ENCODE measurements around the gene ZNF134.

The ZNF134 gene

DNA sequence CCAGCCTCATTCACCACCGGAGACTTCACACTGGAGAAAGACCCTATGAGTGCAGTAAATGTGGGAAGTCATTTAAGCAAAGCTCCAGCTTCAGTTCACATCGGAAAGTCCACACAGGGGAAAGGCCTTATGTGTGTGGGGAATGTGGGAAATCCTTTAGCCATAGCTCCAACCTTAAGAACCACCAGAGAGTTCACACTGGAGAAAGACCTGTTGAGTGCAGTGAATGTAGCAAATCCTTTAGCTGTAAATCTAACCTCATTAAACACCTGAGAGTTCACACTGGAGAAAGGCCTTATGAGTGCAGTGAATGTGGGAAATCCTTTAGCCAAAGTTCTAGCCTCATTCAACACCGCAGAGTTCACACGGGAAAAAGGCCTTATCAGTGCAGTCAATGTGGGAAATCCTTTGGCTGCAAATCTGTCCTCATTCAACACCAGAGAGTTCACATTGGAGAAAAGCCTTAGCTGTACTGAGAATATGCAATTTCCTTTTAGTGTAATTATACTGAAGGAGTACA, 27.7 kb downstream of the ZNF134 start:
- no peak for DNase-seq (ENCODE audit: low spot score)

DNA sequence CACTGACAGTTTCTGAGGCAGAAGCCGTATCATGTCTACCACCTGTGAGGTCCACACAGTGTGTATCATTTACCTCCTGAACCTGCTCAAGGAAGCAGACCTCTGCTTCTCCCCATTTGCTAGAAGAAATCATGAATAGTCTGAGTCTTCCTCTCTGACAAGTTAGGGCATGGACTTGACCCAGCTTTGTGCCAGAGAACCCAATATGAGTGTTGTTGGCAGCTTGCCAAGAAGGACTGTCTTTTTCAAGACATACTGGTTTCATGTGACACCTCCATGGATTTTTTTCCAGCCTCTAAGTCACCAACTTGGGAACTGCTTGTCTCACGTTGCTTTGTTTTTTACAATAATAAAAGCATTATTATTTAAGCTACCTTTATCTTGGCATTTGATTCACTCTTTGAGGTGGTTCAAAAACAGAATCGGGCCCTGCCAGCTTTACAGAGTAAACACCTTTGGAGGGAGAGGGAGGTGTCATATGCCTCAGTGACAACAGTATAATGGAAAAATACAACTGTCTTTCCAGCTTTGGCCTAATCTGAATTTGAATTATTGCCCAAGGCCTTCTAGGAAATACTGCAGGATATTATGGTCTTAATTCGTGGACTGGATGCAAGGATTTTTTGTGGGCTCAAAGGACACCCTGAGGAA, 28.5 kb downstream of the ZNF134 start:
- DNase-seq (ENCODE audit: low spot score), result no peak

DNA sequence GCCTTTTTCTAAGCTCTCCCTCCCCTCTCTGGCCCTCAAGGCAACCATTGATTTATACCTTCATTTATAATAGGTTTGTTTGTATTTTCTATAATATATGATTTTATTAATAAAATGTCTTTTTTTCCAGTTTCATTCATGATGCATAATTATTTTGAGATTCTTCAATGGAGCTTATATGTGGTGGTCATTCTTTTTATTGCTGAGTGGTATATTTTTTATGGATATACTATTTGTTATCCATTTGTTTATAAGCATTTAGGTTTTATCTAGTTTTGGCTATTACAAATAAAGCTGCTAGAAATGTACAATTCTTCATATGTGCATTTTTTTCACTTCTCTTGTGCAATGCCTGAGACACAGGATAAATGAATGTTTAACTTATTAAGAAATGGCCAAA, 29.7 kb downstream of the ZNF134 start:
- no peak for DNase-seq (ENCODE audit: low spot score)

DNA sequence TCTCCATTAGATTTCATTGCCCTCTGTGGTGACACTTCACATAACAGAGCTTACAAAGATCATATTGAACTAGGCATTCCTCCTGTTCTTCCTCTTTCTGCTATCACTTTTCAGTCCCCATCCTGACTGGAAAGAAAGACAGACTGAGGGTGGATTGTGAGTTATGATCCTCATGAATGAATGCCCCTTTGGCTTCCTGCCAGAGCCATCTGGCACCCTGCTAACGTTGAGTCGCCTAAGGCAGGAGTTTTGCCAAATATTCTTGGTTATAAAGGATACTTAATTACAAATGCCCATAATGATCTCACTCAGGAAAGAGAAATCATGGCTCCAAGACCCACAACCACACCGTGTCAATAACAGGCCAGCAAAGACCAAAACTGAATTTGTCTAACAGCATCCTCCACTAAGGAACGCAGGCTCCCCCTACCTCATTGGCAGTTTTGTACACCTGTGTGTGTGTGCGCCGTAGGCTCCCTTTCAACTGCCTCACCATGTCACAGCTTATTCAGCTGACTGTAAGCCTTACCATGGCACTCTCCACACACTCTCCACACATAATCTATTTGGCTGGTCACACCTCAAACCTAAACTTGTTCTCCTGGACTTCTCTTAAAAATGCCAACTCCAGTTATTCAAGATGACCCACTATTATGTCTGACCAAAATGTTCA, 34.4 kb downstream of the ZNF134 start:
- DNase-seq (ENCODE audit: low spot score), result no peak

DNA sequence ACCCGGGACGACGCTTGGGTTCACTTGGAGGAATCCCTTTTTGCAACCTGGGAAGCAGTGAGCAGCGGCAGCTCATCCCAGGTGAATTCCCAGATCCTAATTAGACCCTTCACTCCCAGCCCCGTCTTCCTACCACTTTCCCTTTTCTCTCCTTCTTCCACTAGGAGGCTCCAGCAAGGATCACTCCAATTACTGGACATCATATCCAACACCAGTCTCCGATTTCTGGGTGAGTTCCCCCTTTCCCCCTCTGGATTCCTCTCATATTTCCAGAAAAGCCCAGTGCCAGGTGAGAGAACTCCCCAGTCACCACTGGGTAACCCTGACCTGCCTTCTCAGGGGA, 37.6 kb downstream of the ZNF134 start:
- no peak for DNase-seq (ENCODE audit: low spot score)

DNA sequence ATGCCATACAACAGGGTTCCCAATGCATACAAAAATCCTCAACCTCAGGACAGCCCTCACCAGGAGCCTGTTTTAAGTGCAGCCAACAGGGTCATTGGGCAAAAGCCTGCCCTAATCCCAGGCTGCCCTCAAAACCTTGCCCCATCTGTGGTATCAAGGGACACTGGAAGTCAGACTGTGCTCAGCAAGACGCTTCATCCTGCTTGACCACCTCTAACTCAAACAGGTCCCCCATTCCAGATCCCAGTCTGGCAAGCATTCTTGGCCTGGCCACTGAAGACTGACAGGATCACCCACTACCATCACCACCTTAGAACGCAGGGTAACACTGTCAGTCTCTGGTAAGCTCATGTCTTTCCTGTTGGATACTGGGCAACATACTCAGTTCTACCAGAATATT, 39.6 kb downstream of the ZNF134 start:
- no peak for DNase-seq (ENCODE audit: low spot score)

DNA sequence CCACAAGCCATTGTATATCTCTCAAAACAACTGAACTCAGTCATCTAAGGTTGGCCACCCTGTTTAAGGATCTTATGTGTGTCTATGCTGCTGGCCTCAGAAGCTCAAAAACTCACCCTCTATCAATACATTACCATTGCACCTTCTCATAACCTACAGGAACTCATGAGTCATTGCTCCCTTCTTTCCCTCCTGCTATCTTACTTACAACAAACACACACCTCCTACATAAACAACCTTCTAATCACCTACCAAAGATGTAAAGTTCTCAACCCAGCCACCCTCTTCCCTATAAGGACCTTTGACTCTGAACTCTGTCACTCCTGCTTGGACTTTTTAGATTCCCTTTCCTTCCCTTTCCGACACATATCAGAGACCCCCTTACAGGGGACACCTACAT, 41.4 kb downstream of the ZNF134 start:
- no peak for DNase-seq (ENCODE audit: low spot score)

DNA sequence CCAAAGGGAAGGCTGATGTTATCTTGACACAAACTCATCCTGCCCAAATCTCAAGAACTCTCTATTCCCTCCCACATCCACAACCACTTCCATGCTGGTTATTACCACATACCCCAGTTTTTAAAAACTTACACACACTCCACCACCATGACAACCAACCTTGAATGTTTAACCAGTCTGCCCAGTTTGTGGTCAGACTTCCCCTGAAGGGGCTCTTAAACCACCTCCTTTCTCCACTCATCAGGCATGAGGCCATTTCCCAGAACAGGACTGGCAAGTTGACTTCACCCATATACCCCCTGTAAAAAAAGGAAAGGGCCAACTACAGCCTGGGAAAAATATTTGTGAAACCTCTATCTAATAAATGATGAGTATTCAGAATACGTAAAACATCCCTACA, 42.3 kb downstream of the ZNF134 start:
- DNase-seq (ENCODE audit: low spot score), result no peak

DNA sequence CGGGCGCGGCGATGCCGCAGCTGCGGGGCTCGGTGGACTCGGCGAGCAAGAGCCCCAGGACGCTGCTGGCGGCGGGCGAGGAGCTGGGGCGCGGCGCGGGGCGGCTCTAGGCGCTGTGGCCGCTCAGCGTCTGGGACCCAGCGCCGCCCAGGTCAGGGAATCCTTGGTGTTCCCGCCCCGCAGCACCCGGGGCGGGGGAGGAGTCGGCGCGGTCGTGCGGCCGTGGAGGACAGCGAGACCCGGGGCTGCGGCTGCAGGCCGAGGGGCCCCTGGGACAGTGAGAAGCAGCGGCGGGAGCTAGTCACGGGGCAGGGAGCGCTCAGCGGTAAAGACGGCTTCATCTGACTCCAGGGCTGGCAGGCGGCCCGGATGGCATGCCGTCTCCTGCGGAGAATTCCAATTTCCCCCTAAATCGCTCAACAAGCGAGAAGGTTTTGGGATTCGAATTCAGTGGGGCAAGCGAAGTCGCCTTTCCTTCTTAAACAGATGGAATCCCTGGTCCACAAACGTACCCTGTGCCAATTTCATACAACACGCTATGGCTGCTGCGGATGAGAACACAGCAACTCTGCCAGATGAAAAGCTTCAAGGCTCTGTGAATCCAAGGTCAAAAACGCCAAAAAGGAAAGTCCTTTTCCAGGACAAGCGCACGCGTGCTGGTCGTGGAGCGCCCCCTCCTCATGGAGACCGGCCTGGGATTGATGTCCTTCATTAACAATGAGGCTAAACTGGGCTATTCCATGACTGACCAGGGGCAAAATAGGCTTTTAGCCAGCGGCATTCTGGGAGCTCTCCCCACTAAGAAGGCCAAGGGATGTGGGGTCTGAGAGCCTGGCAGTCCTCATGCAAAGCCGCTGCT, 50.5 kb downstream of the ZNF134 start:
- no peak for DNase-seq (ENCODE audit: low spot score)

DNA sequence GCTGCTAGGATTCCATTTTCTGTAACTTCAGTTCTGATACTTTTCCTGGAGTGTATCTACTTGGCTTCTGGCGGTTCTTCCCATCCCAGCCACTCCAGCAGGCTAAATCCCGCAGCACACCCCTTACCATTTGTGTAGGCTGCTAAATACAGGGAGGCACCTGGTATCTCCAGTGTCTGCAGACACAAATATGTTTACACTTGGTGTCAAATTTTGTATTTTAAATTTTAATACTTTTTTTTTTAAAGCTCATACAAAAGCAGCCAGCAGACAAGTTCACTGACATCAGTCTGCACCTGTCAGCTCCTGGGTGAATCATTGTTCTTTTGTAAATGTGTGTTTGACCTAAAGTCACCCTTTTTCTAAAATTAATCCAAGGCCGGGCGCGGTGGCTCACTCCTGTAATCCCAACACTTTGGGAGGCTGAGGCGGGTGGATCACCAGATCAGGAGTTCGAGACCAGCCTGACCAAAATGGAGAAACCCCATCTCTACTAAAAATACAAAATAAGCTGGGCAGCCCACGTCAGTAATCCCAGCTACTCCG, 51.3 kb downstream of the ZNF134 start:
- no peak for DNase-seq (ENCODE audit: low spot score)

DNA sequence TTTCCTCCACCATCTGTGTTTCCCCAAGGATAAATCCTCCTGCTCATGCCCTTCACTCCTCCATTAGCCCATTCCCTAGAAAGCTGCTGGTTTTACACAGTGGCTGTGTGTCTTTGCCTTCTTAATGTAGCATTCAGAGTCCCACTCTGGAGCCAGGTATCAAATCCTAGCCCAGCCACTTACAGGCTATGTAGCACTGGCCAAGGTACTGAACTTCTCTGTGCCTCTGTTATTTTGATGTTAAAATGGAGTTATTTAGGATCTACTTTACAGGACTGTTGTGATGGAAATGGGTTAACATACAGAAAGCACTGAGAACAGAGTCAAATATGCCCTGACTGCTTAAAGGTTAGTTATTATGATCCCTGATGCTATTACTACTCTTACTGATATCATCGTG, 53.2 kb downstream of the ZNF134 start:
- DNase-seq (ENCODE audit: low spot score), result no peak

DNA sequence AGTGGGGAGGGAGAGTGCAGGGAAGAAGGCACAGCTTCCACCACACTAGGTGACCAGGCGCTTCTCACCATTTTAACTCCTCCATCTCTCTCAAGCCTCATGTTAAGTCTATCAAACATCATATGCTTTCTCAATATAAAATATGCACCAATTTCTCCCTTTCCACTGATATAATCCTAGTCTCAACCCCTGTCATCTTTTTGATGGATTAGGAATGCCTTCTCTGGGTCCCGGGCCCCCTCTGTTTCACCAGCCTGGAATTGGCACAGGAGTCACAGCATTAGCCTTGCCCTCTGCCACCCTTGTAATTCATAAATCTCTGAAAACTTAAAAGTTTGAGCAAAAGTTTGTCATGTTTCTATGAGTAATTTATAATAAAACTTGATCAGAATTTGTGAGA, 54.6 kb downstream of the ZNF134 start, which contains the start of gene ZSCAN4:
TSS of gene ZSCAN4 (plus strand) at position 301 of the 400 bp plus-strand sequence. CDS start 7,211 bp downstream, outside the sequence.
- DNase-seq (ENCODE audit: low spot score), result no peak

DNA sequence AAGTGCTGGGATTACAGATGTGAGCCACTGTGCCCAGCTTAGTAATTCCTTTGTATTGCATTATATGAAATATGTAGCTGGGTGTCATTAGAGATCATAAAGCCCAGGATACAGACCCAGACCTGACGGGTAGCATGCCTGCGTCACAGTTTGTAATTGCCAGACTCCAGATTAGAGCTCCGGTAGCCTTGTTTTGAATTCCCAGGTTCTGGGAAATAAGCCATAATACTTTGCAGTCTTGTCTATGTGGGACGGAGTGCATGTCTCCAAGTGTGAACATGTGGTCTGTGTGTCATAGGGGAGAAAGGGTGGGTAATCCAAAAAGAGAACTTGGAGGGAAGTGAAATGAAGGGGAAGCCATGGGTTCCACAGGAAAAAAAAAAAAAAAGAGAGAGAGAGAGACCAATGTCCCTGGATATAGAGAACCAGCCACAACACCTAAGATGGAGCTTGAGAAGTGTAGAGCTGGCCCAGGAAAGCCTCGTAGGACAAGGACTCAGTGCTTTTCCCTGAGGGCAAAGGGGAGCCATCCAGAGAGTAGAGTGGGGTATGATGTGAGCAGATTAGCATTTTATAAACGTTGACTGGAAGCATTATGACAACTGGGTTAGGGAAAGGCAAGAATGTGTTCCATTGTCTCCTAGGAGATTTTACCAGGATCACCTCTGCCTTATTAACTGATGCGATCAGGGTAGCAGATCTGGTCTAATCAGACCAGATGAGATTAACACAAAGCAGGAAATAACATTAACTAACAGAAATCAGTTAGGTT, 57.3 kb downstream of the ZNF134 start:
- no peak for DNase-seq (ENCODE audit: low spot score)

DNA sequence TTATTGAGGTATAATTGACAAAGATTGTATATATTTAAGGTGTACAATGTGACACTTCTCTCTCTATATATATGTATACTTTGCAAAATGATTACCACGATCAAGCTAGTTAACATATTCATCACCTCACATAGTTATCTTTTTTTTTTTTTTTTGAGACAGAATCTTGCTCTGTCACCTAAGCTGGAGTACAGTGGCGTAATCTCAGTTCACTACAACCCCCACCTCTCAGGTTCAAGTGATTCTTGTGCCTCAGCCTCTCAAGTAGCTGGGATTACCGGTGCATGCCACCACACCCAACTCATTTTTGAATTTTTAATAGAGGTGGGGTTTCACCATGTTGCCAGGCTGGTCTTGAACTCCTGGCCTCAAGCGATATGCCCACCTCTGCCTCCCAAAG, 58.4 kb downstream of the ZNF134 start:
- DNase-seq (ENCODE audit: low spot score), result no peak

Data from CD4-positive, alpha-beta T cell treated with Interleukin-2 at 100 ng/mL for 4 hours (primary cell).